Esophagus squamous epithelium (tissue), 5 donors: Measurements from ENCODE around the gene PTH2. TPM values are rescaled to one million over a fixed set of nuclear protein-coding genes. Genes with fewer than 3 reads are reported as not detected.

ENCODE experiments used
- DNase-seq: peaks from one replicate; lab custom pipeline; 2025; lab: John Stamatoyannopoulos, UW
- H3K27ac ChIP-seq, 4 donors: fragments of 200-600 bp; sonication (generic); one replicate each; pipeline ENCODE4 v1.5.1; 2016 to 2019; ENCODE audit warnings: mild to moderate bottlenecking in 1 of 4
- H3K27me3 ChIP-seq, 4 donors: fragments of 200-600 bp; sonication (generic); 1 replicate in 3 of 4; 2 replicates in 1 of 4; pipeline versions ENCODE4 v1.5.1 to v1.6.0; 2017 to 2021; ENCODE audit warnings: antibody characterized with exemption in 1 of 4
- H3K36me3 ChIP-seq, 3 donors: fragments of 200-600 bp; sonication (generic); one replicate each; pipeline ENCODE4 v1.5.1; 2016 to 2019
- H3K4me1 ChIP-seq, 3 donors: fragments of 200-600 bp; sonication (generic); one replicate each; pipeline ENCODE4 v1.5.1; 2017 to 2019
- H3K4me3 ChIP-seq, 4 donors: fragments of 200-600 bp; sonication (generic); 1 replicate in 3 of 4; 2 replicates in 1 of 4; pipeline ENCODE4 v1.5.1; 2016 to 2019; ENCODE audit warnings: mild to moderate bottlenecking in 2 of 4, moderate library complexity in 1 of 4
- H3K9me3 ChIP-seq, 3 donors: fragments of 200-600 bp; sonication (generic); one replicate each; pipeline ENCODE4 v1.5.1; 2016 to 2019
- CTCF ChIP-seq, 6 experiments: fragments of 450-650 bp in 4 of 6; fragments of 200-600 bp in 2 of 6; sonication (generic) in 2 of 6; IDR thresholded peaks; one replicate each; pipeline ENCODE4 v1.5.1; 2016 to 2019; ENCODE audit warnings: antibody characterized with exemption in 6 of 6, mild to moderate bottlenecking in 4 of 6, moderate library complexity in 4 of 6
- POLR2A ChIP-seq, 4 donors: fragments of 450-650 bp; IDR thresholded peaks; one replicate each; pipeline ENCODE4 v1.6.1; 2017; ENCODE audit warnings: antibody characterized with exemption in 4 of 4, mild to moderate bottlenecking in 4 of 4, moderate library complexity in 3 of 4
- WGBS, 2 donors: methylation state at CpG; one replicate each; pipeline ENCODE4 v1.1.5; 2018; 5-methylcytosine and 5-hydroxymethylcytosine counted together
- intact Hi-C: fragments of 100-400 bp; cut with DNase I; formaldehyde crosslinking; loops from one replicate; pipeline ENCODE4 v1.15.0; 2022
- total RNA-seq, 4 donors: library from RNA; depleted of rRNA; stranded (reverse); fragments of >200 nt; gene quantifications; one replicate each; pipeline ENCODE4 v1.1.0, GENCODE V29; 2016
- donor health status: DM: yes; HTN: yes; CAD: no.

The PTH2 gene
- total RNA-seq, 4 donors from 2014 or later, result not detected

- peak; percentile 39 for DNase-seq
- H3K9me3 ChIP-seq, result no peaks in the 10 kb centered on the region
- intact Hi-C loops, result loop anchor here (2.0 kb wide), 1 partner anchor 50 kb away; no protein-coding TSS in a partner anchor
These were observed 19.6 kb upstream of the PTH2 start for GRCh38 chr19:49442771-49443365.

GRCh38 chr19:49442354-49442753, 19.1 kb upstream of the PTH2 start:
- Histone ChIP-seq H3K27ac (peak overlapping the region; percentile 85 to 93 (median 91)), H3K27me3 (peaks cover 3 to 57% (median 13%) of the 10 kb centered on the region in 4 donors), H3K9me3 (no peaks in the 10 kb centered on the region), H3K4me1 (peaks cover 7 to 42% (median 18%) of the 10 kb centered on the region in 3 donors), H3K4me3 (peak overlapping the region; percentile 70 to 88 (median 80)), H3K36me3 (peaks cover 0 to 16% (median 5%) of the 10 kb centered on the region in 3 donors)
- 5 to 10% methylated on average over 10 to 11 of the region's 11 CpGs for WGBS, 2 donors
- no peak for DNase-seq
- no peak for TF ChIP-seq CTCF (IDR thresholded peaks at IDR 0.05)
- TF ChIP-seq POLR2A (IDR thresholded peaks at IDR 0.05), result no peak
- intact Hi-C loops, result loop anchor here (2.0 kb wide), 1 partner anchor 50 kb away; no protein-coding TSS in a partner anchor

More at GRCh38 chr19:49442771-49443365, 19.6 kb upstream of the PTH2 start:
- WGBS, 2 donors, result 0% methylated on average over 6 to 7 of the region's 43 CpGs
- Histone ChIP-seq H3K27me3 (peaks cover 3 to 52% (median 13%) of the 10 kb centered on the region in 4 donors), H3K36me3 (peaks cover 0 to 21% (median 5%) of the 10 kb centered on the region in 3 donors), H3K27ac (peak overlapping the region; percentile 85 to 93 (median 91)), H3K4me3 (peak overlapping the region; percentile 70 to 88 (median 80)), H3K4me1 (peaks cover 7 to 47% (median 18%) of the 10 kb centered on the region in 3 donors)
- no peak for TF ChIP-seq CTCF (IDR thresholded peaks at IDR 0.05)
- peak in 1 of 4 donors; percentile 33 for TF ChIP-seq POLR2A (IDR thresholded peaks at IDR 0.05)

- Histone ChIP-seq H3K4me3 (peak overlapping the region in 3 of 4 donors; percentile 70 to 88 (median 85)), H3K4me1 (peaks cover 7 to 39% (median 18%) of the 10 kb centered on the region in 3 donors), H3K9me3 (no peaks in the 10 kb centered on the region), H3K27ac (peak overlapping the region; percentile 85 to 93 (median 91)), H3K36me3 (peaks cover 0 to 12% (median 4%) of the 10 kb centered on the region in 3 donors), H3K27me3 (peaks cover 6 to 61% (median 17%) of the 10 kb centered on the region in 4 donors)
- no peak for DNase-seq
- intact Hi-C loops, result loop anchor here (2.0 kb wide), 1 partner anchor 49 kb away; no protein-coding TSS in a partner anchor
- TF ChIP-seq CTCF (IDR thresholded peaks at IDR 0.05) (no peak), POLR2A (IDR thresholded peaks at IDR 0.05) (no peak)
- WGBS, 2 donors, result 15 to 22% methylated on average over 14 of the region's 14 CpGs
These were observed 18.7 kb upstream of the PTH2 start for GRCh38 chr19:49441960-49442350.

GRCh38 chr19:49441210-49441959, 18.1 kb upstream of the PTH2 start, which contains the start of gene SLC17A7:
Gene SLC17A7 (minus strand): TSS chr19:49441527. CDS start chr19:49441379, 148 bp downstream.
- no peaks in the 10 kb centered on the region for H3K9me3 ChIP-seq
- intact Hi-C loops, result no loop called here
- peaks cover 0 to 6% (median 0%) of the 10 kb centered on the region in 3 donors for H3K36me3 ChIP-seq
- H3K4me3 ChIP-seq, result peak within 1 kb of the TSS in 3 of 4 donors; percentile 70 to 88 (median 85)
- TF ChIP-seq CTCF (IDR thresholded peaks at IDR 0.05) (no peak), POLR2A (IDR thresholded peaks at IDR 0.05) (no peak)
- H3K27me3 ChIP-seq, result peaks cover 10 to 67% (median 21%) of the 10 kb centered on the region in 4 donors
- peak within 1 kb of the TSS; percentile 85 to 93 (median 91) for H3K27ac ChIP-seq
- DNase-seq, result no peak
- WGBS, 2 donors, result 8 to 11% methylated on average over 15 to 17 of the region's 56 CpGs
- peaks cover 7 to 39% (median 18%) of the 10 kb centered on the region in 3 donors for H3K4me1 ChIP-seq
